CD14-positive monocyte (primary cell): ENCODE data around the gene SLC27A2. TPM values are rescaled to one million over a fixed set of nuclear protein-coding genes. Genes with fewer than 3 reads are reported as not detected.

Source experiments
- DNase-seq, 3 donors: peaks; one replicate each; pipeline ENCODE4 v3.0.0-alpha.2; 2011 to 2022
- H2AFZ ChIP-seq: 2 replicates; pipeline ENCODE4 v1.6.0; 2012; ENCODE audit warnings: mild to moderate bottlenecking, low read depth, low read length, inconsistent platforms; ENCODE audit not compliant: insufficient read depth, poor library complexity, severe bottlenecking
- H3K27ac ChIP-seq, 2 donors: 1 replicate in 1 of 2; 2 replicates in 1 of 2; pipeline ENCODE4 v1.5.1; 2012 to 2013; ENCODE audit warnings: low read length in 2 of 2, control low read depth in 1 of 2, inconsistent platforms in 1 of 2, low read depth in 1 of 2, mild to moderate bottlenecking in 1 of 2
- H3K27me3 ChIP-seq, 2 donors: one replicate each; pipeline versions ENCODE4 v1.6.0 to v1.6.1; 2011 to 2013; ENCODE audit warnings: low read length in 2 of 2; ENCODE audit not compliant: control insufficient read depth in 2 of 2, insufficient read depth in 2 of 2
- H3K36me3 ChIP-seq, 2 donors: replicated peaks in 1 of 2; 1 replicate in 1 of 2; 2 replicates in 1 of 2; pipeline versions ENCODE4 v1.5.1 to v1.6.1; 2012 to 2013; ENCODE audit warnings: low read length in 2 of 2, control low read depth in 1 of 2, inconsistent platforms in 1 of 2, mild to moderate bottlenecking in 1 of 2; ENCODE audit not compliant: insufficient read depth in 2 of 2, control insufficient read depth in 1 of 2
- H3K4me1 ChIP-seq, 2 donors: 1 replicate in 1 of 2; 2 replicates in 1 of 2; pipeline versions ENCODE4 v1.5.1 to v1.6.1; 2012 to 2013; ENCODE audit warnings: low read length in 2 of 2, control low read depth in 1 of 2, inconsistent platforms in 1 of 2, mild to moderate bottlenecking in 1 of 2, moderate library complexity in 1 of 2; ENCODE audit not compliant: insufficient read depth in 2 of 2, control insufficient read depth in 1 of 2
- H3K4me2 ChIP-seq: replicated peaks from 2 replicates; pipeline ENCODE3; 2012; ENCODE audit warnings: low read length, moderate library complexity, mild to moderate bottlenecking; ENCODE audit not compliant: poor library complexity, severe bottlenecking; ENCODE audit errors: extremely low read depth
- H3K4me3 ChIP-seq, 3 experiments: fragments of 200-600 bp in 1 of 3; sonication (generic) in 1 of 3; replicated peaks in 1 of 3; 1 replicate in 2 of 3; 2 replicates in 1 of 3; pipeline ENCODE4 v1.5.1; 2011 to 2013; ENCODE audit warnings: low read length in 3 of 3, mild to moderate bottlenecking in 3 of 3, control low read depth in 2 of 3, low read depth in 2 of 3, inconsistent platforms in 1 of 3, moderate library complexity in 1 of 3
- H3K79me2 ChIP-seq: 2 replicates; pipeline ENCODE4 v1.6.0; 2012; ENCODE audit warnings: mild to moderate bottlenecking, control low read depth, inconsistent platforms, low read length, moderate library complexity; ENCODE audit not compliant: insufficient read depth
- H3K9ac ChIP-seq: 2 replicates; pipeline ENCODE4 v1.6.0; 2017; ENCODE audit warnings: low read length, mild to moderate bottlenecking; ENCODE audit not compliant: insufficient read depth, poor library complexity, severe bottlenecking
- H3K9me3 ChIP-seq, 2 donors: replicated peaks in 1 of 2; 1 replicate in 1 of 2; 2 replicates in 1 of 2; pipeline versions ENCODE4 v1.5.1 to v1.6.1; 2012 to 2013; ENCODE audit warnings: low read length in 2 of 2, control low read depth in 1 of 2; ENCODE audit not compliant: control insufficient read depth in 1 of 2, insufficient read depth in 1 of 2
- H4K20me1 ChIP-seq: 2 replicates; pipeline ENCODE4 v1.6.0; 2012; ENCODE audit warnings: mild to moderate bottlenecking, low read length, control low read depth, moderate library complexity; ENCODE audit not compliant: insufficient read depth
- H3K27ac Mint-ChIP-seq, 7 donors: one replicate each; pipeline ENCODE4 v1.8.0; 2020; ENCODE audit warnings: mild to moderate bottlenecking in 7 of 7, mixed read lengths in 7 of 7, moderate library complexity in 6 of 7, inconsistent platforms in 2 of 7
- H3K27me3 Mint-ChIP-seq, 3 donors: one replicate each; pipeline ENCODE4 v1.8.0; 2021 to 2022; ENCODE audit warnings: low read depth in 3 of 3, mild to moderate bottlenecking in 3 of 3, mixed read lengths in 3 of 3, moderate library complexity in 3 of 3, inconsistent platforms in 1 of 3
- H3K36me3 Mint-ChIP-seq, 2 donors: one replicate each; pipeline ENCODE4 v1.8.0; 2020; ENCODE audit warnings: mixed read lengths in 2 of 2, inconsistent platforms in 1 of 2, mild to moderate bottlenecking in 1 of 2
- H3K4me1 Mint-ChIP-seq: one replicate; pipeline ENCODE4 v1.8.0; 2020; ENCODE audit warnings: mild to moderate bottlenecking, mixed read lengths
- H3K4me3 Mint-ChIP-seq, 2 donors: one replicate each; pipeline ENCODE4 v1.8.0; 2020; ENCODE audit warnings: mild to moderate bottlenecking in 2 of 2, mixed read lengths in 2 of 2, moderate library complexity in 1 of 2
- H3K9me3 Mint-ChIP-seq, 7 donors: one replicate each; pipeline ENCODE4 v1.8.0; 2020 to 2022; ENCODE audit warnings: mixed read lengths in 7 of 7, mild to moderate bottlenecking in 6 of 7, moderate library complexity in 6 of 7, inconsistent platforms in 2 of 7
- WGBS: methylation state at CpG from one replicate; pipeline ENCODE4 v1.1.5; 2013; ENCODE audit warnings: missing lambda C conversion rate; ENCODE audit not compliant: insufficient coverage; 5-methylcytosine and 5-hydroxymethylcytosine counted together
- intact Hi-C, 2 donors: fragments of 100-400 bp; cut with micrococcal nuclease; formaldehyde crosslinking; loops; one replicate each; pipeline versions ENCODE4 v1.15.0 to v1.15.1; 2023
- polyA plus RNA-seq, 3 donors: library from polyadenylated mRNA; depleted of rRNA in 1 of 3; unstranded in 2 of 3; stranded (reverse) in 1 of 3; fragments of 300-500 nt in 2 of 3; fragments of >200 nt in 1 of 3; fragmentation: Illumina TruSeq in 2 of 3; gene quantifications; 1 replicate in 2 of 3; 2 replicates in 1 of 3; pipeline ENCODE4 v1.2.3, GENCODE V29; 2012 to 2021
- TF ChIP-seq, protein P1 (sequence below): fragments of 200-600 bp; IDR thresholded peaks from one replicate; pipeline ENCODE4 v1.8.0; 2022; ENCODE audit warnings: antibody characterized with exemption, mild to moderate bottlenecking

Gene SLC27A2
- polyA plus RNA-seq, 3 donors, result 0.13 TPM; not detected in 2

DNA sequence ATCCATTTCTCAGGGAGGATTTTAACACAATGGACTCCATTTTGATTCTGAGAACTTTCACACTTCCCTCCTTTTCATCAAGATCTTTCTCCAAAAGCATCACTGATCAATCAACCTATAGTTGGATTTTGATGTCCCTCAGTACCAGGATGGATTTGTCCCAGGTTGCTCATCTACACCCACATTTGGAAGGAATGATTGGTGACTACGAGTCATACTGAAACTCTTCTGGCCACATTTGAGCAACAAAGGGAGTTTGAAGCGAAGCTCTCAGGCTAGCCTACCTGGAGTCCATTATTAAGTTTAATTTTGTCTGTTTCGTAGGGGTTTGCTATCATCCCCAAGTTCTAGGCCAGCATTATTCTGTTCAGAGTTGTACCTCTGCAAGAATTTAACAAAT, 31.6 kb upstream of the SLC27A2 start:
- Mint-ChIP-seq H3K4me1 (peaks cover 11% of the 10 kb centered on the region), H3K4me3 (no peak overlapping the region), H3K27me3 (peaks cover 0 to 2% (median 0%) of the 10 kb centered on the region in 3 donors), H3K36me3 (no peaks in the 10 kb centered on the region), H3K9me3 (peaks cover 0 to 7% (median 2%) of the 10 kb centered on the region in 7 donors), H3K27ac (no peak overlapping the region)
- Histone ChIP-seq H3K36me3 (no peaks in the 10 kb centered on the region), H3K27ac (no peak overlapping the region), H3K9ac (no peak overlapping the region), H3K4me2 (no peak overlapping the region), H2AFZ (no peak overlapping the region), H4K20me1 (no peaks in the 10 kb centered on the region), H3K4me1 (peaks cover 10 to 13% of the 10 kb centered on the region in 2 donors), H3K79me2 (no peaks in the 10 kb centered on the region), H3K27me3 (no peaks in the 10 kb centered on the region), H3K4me3 (no peak overlapping the region), H3K9me3 (no peaks in the 10 kb centered on the region)
- intact Hi-C loops, result no loop called here
- no peak for DNase-seq
- 100% methylated on average over 1 of the region's 3 CpGs for WGBS
- TF ChIP-seq, protein P1, sequence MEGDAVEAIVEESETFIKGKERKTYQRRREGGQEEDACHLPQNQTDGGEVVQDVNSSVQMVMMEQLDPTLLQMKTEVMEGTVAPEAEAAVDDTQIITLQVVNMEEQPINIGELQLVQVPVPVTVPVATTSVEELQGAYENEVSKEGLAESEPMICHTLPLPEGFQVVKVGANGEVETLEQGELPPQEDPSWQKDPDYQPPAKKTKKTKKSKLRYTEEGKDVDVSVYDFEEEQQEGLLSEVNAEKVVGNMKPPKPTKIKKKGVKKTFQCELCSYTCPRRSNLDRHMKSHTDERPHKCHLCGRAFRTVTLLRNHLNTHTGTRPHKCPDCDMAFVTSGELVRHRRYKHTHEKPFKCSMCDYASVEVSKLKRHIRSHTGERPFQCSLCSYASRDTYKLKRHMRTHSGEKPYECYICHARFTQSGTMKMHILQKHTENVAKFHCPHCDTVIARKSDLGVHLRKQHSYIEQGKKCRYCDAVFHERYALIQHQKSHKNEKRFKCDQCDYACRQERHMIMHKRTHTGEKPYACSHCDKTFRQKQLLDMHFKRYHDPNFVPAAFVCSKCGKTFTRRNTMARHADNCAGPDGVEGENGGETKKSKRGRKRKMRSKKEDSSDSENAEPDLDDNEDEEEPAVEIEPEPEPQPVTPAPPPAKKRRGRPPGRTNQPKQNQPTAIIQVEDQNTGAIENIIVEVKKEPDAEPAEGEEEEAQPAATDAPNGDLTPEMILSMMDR, result no peak

DNA sequence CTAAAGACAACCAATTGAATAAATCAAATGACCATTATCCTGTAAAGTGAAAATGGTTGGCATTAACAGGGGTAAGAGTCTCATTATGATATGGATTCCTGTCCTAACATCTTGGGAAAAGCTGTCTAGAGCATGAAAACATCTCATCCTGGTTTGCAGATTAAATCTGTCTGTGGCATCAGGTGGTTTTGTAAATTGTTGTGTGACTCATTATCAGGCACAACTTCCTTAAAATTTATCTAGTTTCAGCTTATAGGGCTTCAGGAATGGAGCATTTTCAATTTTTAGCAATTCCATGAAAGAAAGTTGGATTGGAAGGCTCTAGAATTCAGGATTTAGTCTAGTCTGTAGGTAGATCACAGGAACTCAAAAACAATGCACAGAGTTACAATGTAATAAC, 31.1 kb upstream of the SLC27A2 start:
- no peak overlapping the region for H3K27ac Mint-ChIP-seq
- Histone ChIP-seq H3K79me2 (no peaks in the 10 kb centered on the region), H3K27me3 (no peaks in the 10 kb centered on the region), H3K4me1 (peaks cover 7 to 9% of the 10 kb centered on the region in 2 donors), H2AFZ (no peak overlapping the region), H3K4me2 (no peak overlapping the region), H3K4me3 (no peak overlapping the region), H3K9ac (no peak overlapping the region), H4K20me1 (no peaks in the 10 kb centered on the region), H3K27ac (no peak overlapping the region), H3K36me3 (no peaks in the 10 kb centered on the region), H3K9me3 (no peaks in the 10 kb centered on the region)
- peaks cover 0 to 2% (median 0%) of the 10 kb centered on the region in 3 donors for H3K27me3 Mint-ChIP-seq
- H3K36me3 Mint-ChIP-seq, result no peaks in the 10 kb centered on the region
- intact Hi-C loops, result no loop called here
- H3K4me3 Mint-ChIP-seq, result no peak overlapping the region
- no peak for DNase-seq
- peaks cover 0 to 7% (median 2%) of the 10 kb centered on the region in 7 donors for H3K9me3 Mint-ChIP-seq
- peaks cover 9% of the 10 kb centered on the region for H3K4me1 Mint-ChIP-seq
- TF ChIP-seq, protein P1, result no peak
